Middle frontal gyrus (tissue), 1 donor: ENCODE measurements around the gene MYL3.

ENCODE experiments used
- DNase-seq: peaks from one replicate; pipeline ENCODE4 v3.0.0-alpha.2; 2015; ENCODE audit warnings: low spot score; ENCODE audit errors: extremely low spot score

Gene MYL3

DNA sequence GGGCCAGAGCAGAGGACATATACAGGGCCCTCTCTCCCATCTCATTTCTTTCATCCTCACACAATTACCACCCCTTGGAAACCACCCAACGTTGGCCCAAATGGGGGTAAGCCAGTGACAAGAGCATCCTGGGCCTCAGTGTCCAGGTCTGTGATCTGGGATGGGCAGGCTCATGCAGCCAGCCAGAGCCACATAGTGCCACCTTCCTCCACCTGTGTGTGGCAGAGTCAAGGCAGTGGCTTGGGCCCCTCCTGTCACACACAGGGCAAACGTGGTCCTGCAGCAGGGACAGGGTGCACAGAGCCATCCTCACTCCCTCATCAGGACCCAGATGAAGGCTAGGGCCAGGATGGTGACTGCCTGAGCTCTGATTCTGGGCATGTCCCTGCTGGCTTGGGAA is 2.3 kb upstream of the MYL3 start:
- DNase-seq, result no peak

DNA sequence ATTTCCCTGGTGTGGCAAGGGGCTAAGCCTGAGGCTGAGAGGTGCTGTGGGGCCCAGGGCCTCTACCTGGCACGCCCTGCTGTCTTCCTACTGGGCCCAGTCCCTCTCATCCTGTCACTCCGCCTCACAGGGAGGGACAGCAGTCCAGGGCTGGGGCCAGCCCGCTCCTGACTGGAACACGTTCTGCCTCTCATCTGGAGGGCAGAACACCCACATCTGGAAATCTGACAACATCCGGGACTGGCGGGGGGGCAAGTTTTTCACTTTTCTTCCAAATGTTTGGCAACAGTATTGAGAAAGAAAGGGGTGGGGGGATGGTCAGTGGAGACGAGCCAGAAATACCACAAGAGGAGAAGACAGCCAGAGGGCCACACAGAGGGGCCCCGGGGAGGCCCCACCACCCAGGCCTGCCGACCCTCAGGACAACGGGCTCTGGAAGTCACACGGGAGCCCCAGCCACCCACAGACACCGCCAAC is 1.8 kb upstream of the MYL3 start:
- no peak for DNase-seq

DNA sequence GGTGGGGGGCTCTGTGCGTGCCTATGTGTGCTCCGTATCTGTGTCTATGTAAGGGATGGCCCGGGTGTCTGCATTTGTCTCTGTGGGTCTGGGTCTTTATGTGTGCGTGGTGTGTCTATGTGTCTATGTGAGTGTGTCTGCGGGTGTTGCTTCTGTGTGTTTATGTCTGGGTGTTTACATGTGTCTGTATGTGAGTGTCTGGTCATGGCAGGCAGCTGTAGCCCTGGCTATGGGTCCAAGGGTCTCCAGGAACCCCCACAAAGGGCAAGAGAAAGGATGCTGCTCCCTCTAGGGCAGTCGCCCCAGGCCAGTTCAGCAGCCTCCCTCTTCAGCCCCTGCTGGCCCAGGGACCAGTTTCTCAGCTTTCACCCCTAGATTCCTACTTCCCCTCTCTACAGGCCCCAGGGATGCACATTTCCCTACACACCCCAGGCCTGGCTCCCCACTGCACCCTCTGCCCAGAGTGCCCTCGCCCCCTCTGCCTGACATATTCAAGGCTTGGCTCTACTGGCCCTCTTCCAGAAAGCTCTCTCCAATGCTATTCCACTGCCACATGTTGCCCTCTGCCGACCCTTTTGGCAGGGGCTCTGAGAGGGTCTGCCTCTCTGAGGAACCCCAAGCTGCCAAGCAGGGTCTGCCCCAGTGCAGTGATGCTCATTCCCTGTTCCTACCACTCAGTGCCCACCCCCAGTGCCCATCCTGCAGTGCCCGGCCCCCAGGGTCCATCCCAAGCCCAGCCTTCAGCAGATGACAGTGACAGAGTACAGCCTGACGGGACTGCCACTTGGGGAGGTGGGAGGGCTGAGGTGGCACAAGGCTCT is 1.0 kb upstream of the MYL3 start:
- DNase-seq, result no peak

DNA sequence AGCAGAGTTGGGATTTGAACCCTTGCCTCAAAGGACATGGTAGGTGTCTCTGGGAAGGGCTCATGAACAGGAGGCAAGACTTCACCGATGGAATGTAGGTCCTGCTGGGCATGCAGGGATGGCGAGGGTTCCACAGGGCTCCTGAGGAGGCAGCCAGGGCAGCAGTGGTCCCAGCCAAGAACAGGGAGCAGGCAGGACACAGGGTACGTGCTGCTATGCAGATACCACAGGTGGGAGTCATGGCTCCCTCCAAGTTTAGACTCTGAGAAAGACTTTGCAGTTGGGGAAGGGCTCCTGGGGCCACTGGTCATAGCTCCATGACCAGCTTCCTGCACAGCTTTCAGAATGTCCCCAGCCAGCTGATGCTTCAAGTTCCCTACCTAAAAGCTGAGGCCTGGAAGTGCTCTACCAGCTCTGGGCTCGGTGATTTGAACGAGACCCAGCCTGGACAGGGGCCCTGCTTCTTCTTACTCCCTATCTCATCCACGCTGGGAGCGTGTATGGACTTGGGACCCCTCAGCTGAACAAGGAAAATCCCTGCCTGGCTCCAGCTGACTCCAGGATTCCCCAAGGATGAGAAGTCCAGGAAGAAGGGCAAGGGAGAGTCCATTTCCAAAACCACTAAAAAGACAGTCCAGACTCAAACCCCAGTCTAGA is 747 bp downstream of the MYL3 start:
- no peak for DNase-seq

DNA sequence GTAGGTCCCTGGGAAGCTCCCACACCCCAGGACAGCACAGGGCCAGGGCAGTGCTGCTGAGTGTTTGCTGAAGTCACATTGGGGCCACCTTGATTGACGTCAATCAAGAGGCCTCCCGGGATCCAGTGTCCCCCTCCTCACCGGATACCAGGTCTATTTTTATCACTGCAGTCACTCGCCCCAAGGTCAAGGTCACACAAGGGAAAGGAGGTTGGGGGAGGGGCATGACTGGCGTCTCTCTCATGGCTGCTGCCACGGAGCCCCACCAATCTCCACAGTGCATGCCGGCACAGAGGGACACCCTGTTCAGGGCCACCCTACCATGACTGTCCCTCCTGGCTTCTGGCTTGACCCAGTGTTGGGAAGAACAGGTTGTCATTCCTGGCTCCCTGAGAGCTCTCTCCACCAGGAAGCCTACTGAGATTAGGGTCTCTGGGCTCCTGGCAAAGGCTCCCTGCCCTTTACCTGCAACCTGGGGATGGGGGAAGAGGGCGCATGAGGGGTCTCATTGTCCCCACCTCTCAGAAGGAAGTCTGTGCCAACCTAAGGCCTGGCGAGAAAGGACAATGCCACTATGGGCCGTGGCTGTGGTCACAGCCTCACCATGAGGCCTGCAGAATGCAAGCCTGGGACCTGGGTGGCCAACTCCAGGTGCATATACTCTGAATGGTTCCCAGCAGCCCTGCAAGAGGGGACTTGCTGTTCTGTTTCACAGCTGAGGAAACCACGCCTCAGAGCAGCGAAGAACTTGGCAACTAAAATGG is 1.5 kb downstream of the MYL3 start:
- no peak for DNase-seq

DNA sequence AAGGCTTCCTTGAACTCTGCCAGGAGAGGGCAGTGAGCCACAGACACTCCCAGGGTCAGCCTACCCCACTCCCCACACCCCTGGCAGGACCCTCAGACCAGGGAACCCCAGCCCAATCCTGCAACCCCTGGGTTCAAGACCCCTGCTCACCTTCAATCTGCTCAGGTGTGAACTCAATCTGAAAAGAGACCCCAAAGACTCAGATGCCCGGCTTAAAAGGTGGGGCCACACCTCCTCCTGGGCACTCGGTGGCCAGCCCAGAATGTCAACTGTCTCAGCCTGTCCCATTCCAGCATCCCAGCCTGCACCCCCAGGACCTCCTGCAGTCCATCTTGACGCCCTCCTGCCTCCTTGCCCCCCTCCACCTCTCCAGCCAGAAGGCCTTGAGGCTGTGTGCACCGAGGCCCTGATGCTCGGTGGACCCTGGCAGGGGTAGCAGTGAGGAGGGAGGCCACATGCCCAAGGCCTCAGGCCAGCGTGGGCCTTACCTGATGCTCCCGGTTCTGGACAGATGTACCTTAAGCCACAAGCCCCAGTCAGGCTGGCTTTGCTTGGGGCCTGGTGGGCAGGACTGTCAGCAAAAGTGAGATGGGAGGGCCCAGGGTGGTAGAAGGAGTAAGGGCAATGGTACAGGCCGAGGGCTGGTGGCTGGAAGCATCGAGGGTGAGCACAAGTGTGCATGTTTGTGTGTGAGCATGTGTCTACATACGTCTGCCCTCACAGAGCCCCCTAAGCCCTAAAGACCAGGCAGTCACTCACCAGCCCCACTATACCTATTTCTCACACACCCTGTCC is 2.2 kb downstream of the MYL3 start:
- DNase-seq, result no peak

DNA sequence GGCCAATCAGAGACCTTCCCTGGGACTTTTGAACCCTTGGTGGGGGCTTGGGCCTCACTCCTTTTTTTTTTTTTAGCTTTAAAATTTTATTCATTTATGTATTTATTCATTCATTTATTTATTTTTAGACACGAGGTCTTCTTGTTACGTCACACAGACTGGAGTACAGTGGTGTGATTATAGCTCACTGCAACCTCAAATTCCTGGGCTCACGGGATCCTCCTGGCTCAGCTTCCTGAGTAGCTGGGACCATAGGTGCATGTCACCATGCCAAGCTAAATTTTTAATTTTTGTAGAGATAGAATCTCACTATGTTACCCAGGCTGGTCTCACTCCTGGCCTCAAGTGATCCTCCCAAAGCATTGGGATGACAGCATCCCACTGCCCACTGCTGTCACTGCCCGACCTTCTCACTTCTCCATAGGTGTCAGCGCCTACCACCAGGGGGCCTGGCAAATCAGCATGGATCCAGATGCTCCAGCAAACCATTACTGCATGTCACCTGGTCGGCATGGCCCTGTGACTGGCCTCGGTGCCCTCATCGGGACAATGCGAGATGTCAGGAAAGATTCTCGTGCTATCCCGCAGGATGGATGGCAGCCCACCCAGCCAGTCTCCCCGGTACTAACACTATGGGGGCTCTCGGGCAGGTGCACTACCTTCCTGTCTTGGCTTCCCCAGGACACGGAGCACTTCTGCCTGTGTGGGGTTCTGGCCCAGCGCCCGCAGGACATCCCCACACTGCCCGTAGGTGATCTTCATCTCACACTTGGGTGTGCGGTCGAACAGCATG is 3.0 kb downstream of the MYL3 start:
- DNase-seq, result no peak

DNA sequence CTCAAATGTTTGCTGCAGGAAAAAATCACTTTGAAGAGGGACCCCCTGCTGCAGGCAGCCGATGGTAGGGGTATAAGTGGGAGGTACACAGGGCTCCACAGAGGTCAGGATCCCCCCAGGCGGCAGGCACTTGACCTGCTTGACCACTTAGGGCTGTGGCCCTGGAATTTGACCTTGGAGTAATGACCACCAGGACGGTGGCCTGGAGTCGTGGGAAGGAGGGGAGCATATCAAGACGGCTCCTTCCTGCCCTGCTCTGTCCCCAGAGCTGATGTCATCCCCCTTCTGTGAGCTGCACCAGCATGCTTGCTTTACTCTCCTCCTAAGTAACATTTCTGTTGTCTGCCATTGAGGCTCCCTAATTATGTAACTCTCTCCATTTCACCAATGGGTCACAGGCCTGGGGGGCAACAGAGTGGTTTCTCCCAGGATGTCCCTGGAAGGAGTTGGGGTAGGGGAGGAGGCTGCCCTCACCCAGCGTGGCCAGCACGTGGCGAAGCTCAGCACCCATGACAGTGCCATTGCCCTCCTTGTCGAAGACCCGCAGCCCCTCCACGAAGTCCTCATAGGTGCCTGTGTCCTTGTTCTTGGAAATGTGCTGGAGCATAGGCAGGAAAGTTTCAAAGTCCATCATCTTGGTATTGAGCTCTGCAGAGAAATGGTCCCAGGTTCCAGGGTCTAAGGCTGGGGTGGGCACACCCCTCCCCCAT is 4.1 kb downstream of the MYL3 start:
- no peak for DNase-seq

DNA sequence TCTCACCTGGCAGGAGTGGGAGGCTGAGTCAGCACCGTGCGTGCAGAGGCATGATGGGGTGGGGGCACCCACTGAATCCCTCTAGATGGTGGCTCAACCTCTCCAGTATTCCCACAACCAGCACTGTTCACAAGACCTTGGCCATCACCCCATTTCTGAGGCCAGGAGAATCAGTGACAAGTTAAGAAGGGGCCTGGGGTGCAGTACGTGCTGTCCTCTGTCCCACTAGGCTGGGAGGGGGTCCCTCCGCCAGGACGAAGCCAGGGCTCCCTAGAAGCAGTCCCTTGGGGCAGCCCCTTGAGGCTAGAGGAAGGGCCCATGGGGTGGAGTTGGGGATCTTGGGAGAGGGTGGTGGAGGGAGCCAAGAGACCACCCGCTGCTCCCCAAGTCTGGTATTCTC is 4.8 kb downstream of the MYL3 start:
- DNase-seq, result no peak

DNA sequence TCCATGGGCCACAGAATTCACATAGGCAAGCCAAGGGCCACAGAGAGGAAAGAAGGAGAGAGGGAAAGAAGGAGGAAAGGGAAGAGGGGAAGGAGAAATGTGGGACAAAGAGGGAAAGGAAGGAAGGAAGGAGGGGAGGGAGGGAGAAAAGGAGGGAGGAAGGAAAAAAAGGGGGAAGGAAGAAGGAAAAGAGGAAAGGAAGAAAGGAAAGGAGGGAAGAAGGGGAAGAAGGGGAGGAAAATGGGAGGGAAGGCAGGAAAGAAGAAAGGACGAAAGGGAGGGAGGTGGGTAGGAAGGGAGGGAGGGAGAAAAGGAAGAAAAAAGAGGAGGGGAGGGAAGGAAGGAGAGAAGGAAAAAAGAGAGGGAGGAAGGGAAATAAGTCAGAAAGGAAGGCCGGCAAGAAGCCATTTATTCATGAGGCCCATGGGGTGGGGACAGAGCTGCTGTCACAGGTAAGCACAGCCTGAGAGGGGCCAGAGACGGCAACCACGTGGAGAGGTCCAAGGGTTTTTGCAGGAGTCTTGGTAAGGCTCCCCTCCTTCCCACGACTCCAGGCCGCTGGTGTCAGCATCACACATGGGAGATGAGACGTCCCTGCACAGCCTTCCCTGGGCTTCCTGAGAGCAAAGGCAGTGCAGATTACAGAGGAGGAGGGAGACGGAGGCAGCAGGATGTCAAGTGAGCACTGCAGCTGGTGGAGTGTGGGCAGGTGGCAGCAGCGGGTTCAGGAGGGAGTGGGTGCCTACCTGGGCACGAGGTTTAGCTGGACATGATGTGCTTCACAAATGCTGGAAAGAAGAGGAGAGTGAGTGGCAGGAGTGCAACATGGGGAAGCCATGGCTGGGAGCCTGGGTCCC is 5.5 kb downstream of the MYL3 start:
- no peak for DNase-seq

DNA sequence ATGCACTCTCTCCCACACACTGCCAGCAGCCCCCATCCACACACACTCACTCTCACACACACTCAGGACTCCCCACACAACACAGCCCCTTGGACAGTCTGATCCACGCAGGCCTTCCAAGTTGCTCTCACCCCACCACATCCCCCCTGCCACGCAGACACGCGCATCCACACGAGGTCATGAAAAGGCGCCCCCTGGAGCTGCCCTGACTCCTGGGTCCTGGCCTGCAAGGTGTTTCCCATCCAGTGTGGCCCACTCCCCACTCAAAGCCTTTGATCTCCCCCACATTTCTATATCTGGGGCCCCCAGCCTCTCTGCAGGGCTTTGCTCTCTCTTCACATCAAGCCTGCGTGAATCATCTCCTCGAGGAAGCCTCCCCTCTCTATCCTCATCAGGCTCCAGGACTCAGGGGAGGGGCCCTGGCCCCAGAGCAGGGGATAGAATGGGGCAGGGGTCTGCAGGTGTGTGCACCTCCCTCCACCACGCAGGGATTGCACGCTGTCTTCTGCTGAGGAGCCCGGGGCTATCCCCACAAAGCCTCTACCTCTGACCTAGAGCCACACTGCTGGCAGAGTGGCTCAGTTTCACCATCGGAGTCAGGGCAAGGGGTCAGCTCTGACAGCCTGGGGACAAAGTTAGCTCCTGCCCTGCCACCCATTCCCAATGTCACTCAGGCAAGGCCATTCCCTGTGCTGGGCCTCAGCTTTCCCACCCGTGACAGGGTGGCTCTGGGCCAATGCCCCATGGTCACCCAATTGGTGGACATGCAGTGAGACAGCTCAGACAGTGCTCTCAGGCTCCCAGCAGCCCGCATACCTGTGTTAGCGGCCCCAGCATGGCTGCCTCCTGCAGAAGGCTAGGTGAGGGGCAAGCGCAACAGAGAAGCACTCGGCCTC is 6.4 kb downstream of the MYL3 start:
- DNase-seq, result no peak

DNA sequence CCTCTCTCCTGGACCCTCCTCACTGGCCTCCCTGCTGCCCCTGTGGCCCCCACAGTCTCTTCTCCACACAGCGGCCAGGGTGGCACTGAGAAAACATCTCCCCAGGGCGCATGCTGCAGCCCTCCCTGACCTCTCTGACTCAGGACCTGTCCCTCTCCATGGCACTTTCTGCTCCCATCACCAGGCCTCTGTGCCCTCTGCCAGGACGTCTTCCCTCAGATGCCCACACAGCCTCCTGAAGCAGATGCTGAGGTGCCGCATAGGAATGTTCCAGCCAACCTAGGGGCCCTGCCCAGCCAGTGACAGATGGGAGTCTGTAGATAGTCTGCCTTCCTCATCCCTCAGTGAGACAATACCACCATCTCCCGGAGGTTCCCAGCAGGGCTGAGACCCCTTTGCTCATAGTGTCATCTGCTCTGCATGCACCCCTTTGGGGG is 8.7 kb downstream of the MYL3 start:
- no peak for DNase-seq

DNA sequence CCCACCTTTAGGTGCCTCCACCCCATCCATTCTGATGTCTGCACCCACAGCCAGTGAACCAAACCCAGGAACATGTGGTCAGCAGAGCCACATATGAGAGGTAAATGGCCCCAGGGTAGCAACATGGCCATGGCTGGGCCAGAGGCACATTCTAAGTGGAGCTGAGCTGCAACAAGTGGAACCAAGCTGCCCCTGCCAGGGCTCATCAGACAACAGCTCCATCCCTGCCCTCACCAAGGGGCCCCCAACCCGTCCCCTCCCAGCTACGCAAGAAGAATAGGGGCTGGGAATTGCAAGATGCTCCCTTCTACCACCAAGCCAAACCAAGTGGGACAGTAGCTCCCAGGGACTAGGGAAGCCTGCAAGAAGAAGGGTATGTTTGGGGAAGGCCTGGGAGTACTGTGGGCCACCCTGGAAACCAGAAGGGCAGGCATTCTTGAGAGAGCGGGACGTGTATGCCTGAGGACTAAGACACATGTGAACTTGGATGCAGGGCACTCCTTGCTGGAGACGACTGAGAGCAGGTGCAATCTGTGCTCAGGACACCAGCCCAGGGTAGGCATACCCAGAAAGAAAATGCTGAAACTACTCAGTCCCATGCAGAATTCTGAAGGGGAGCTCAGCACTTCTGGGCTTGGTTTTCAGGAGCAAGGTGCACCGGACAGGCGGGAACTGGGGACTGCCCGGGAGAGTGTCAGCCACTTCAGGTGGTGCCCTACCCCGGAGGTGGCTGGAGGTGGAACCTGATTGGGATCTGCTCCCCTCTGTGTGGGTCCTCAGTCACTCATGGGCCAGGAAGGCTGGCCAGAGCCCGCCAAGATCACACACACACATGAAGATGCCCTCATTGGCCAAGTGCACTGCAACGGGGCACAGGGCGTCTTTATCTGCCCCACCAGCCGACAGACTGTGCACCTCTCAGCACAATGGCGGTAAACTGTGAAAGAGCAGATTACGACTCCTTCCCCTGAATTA is 9.5 kb downstream of the MYL3 start:
- DNase-seq, result no peak

DNA sequence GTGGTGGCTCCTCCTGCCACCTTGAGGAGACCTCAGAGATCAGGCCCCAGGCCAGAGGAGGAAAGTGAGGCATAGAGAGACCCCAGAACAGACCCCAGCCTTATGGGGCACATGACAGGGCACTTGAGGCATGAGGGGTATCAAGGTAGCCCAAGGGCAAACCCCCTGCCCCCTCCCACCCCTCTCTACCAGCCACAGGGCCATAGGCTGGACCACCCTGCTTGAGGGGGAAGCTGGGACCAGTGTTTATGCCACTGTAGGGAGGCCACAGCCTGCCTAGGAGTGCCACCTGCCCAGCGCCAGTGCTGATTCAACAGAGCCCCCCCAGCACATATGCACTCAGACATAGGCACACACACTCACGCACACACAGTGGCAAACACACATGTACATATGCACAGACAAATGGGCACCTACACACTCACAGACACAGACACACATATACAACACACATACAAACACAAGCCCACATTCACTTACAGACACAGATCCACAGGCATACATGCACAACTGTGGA is 10.3 kb downstream of the MYL3 start:
- no peak for DNase-seq

DNA sequence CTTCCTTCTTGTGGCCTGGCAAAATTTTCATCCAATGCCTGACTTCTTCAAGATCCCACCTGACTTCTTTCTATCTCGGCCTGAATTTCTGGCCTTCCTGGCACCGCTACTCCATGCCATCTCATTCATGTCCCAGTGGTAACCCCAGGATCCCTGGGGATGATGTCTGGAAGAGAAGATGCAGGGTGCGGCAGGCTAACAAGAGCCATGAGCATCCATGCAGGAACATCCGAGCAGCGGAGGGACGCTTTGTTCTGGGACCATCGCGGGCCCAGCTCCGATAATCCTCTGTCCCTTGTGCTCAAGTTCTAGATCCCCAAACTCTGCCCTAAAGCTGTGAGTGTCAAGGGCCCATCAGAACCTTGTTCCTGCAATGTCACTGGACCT is 10.9 kb downstream of the MYL3 start:
- DNase-seq, result no peak
